DMS114 treated with DMSO at 0.1 percent for 48 hours (cell line): ENCODE results near the gene ASB18.

Experiments used
- DNase-seq: peaks from one replicate; lab custom pipeline; 2025; ENCODE audit not compliant: unreplicated experiment; lab: John Stamatoyannopoulos, UW

ASB18 gene

GRCh38 chr2:236164925-236165841 is 99.0 kb downstream of the ASB18 start:
- no peak for DNase-seq

- peak; percentile 25 for DNase-seq
Measured at GRCh38 chr2:236164201-236164924, 99.8 kb downstream of the ASB18 start.

GRCh38 chr2:236163471-236164200 is 100.6 kb downstream of the ASB18 start:
- no peak for DNase-seq

- no peak for DNase-seq
Measured at GRCh38 chr2:236162882-236163470, 101.2 kb downstream of the ASB18 start.

- DNase-seq: no peak
Measured at GRCh38 chr2:236162031-236162845, 102.0 kb downstream of the ASB18 start.

- no peak for DNase-seq
Measured at GRCh38 chr2:236161531-236161930, 102.7 kb downstream of the ASB18 start.

- no peak for DNase-seq
Measured at GRCh38 chr2:236161082-236161462, 103.1 kb downstream of the ASB18 start.

GRCh38 chr2:236160366-236161081 is 103.7 kb downstream of the ASB18 start:
- DNase-seq: no peak

GRCh38 chr2:236159778-236160170 is 104.4 kb downstream of the ASB18 start:
- DNase-seq: no peak

GRCh38 chr2:236158969-236159777 is 105.0 kb downstream of the ASB18 start:
- DNase-seq: no peak

- DNase-seq: no peak
Measured at GRCh38 chr2:236157815-236158498, 106.2 kb downstream of the ASB18 start.

- no peak for DNase-seq
Measured at GRCh38 chr2:236157366-236157765, 106.8 kb downstream of the ASB18 start.

GRCh38 chr2:236156860-236157194 is 107.4 kb downstream of the ASB18 start:
- no peak for DNase-seq

- DNase-seq: no peak
Measured at GRCh38 chr2:236156095-236156859, 107.9 kb downstream of the ASB18 start.

GRCh38 chr2:236155406-236155805 is 108.8 kb downstream of the ASB18 start:
- no peak for DNase-seq

GRCh38 chr2:236146436-236146835 is 117.8 kb downstream of the ASB18 start:
- DNase-seq: no peak

- DNase-seq: no peak
Measured at GRCh38 chr2:236143811-236144210, 120.4 kb downstream of the ASB18 start.
